Embryonic facial prominence (tissue), 1 donor: ENCODE results near the gene SIX3.

Experiments
- DNase-seq: peaks from one replicate; pipeline ENCODE4 v3.0.0-alpha.2; 2016; ENCODE audit errors: extremely low spot score

Gene SIX3

GRCh38 chr2:44994377-44994776, 52.9 kb downstream of the SIX3 start:
- DNase-seq, result no peak
